HG02870 (cell line): ENCODE data around the gene MYL12B.
A peak's percentile ranks its signal among the peaks of the same experiment; 100 is the strongest.
"Not testable (repeated sequence)": the region's sequence is repeated elsewhere in the genome, so short reads cannot be mapped to it uniquely, and the experiment has no call there.

Source experiments
- ATAC-seq: cut with Tn5 transposase; IDR thresholded peaks from one replicate; pipeline ENCODE4 v1.9.1; 2021; ENCODE audit warnings: mild to moderate bottlenecking, moderate library complexity; ENCODE audit not compliant: unreplicated experiment

MYL12B gene

GRCh38 chr18:3260995-3261372 lies 949 bp upstream of the MYL12B start:
- no peak for ATAC-seq

- peak; percentile 27 for ATAC-seq
Observed at GRCh38 chr18:3262234-3263131, 550 bp downstream of the MYL12B start.

GRCh38 chr18:3263132-3263700 lies 1.3 kb downstream of the MYL12B start:
- ATAC-seq, result no peak

GRCh38 chr18:3264362-3264761 lies 2.4 kb downstream of the MYL12B start:
- no peak for ATAC-seq

GRCh38 chr18:3265564-3266033 lies 3.7 kb downstream of the MYL12B start:
- no peak for ATAC-seq

- ATAC-seq, result no peak
Observed at GRCh38 chr18:3266062-3266608, 4.2 kb downstream of the MYL12B start.

- no peak for ATAC-seq
Observed at GRCh38 chr18:3268306-3268705, 6.4 kb downstream of the MYL12B start.

GRCh38 chr18:3269241-3269913 lies 7.4 kb downstream of the MYL12B start:
- ATAC-seq, result no peak

- no peak for ATAC-seq
Observed at GRCh38 chr18:3269914-3270299, 8.0 kb downstream of the MYL12B start.

- ATAC-seq, result no peak
Observed at GRCh38 chr18:3273042-3273441, 11.1 kb downstream of the MYL12B start.

GRCh38 chr18:3277643-3278213 lies 15.8 kb downstream of the MYL12B start:
- ATAC-seq, result not testable (repeated sequence)

GRCh38 chr18:3279201-3280185 lies 17.6 kb downstream of the MYL12B start:
- peak; percentile 88 for ATAC-seq

- peak; percentile 31 for ATAC-seq
Observed at GRCh38 chr18:3281456-3282400, 19.8 kb downstream of the MYL12B start.

GRCh38 chr18:3283253-3283863 lies 21.4 kb downstream of the MYL12B start:
- no peak for ATAC-seq

- no peak for ATAC-seq
Observed at GRCh38 chr18:3283908-3284307, 22.0 kb downstream of the MYL12B start.

- no peak for ATAC-seq
Observed at GRCh38 chr18:3284501-3284900, 22.6 kb downstream of the MYL12B start.

- ATAC-seq, result no peak
Observed at GRCh38 chr18:3286159-3286558, 24.2 kb downstream of the MYL12B start.

- ATAC-seq, result no peak
Observed at GRCh38 chr18:3293196-3293951, 31.4 kb downstream of the MYL12B start.
